Heart right ventricle (tissue), 12 donors: Measurements from ENCODE around the gene KAT7. TPM values are rescaled to one million over a fixed set of nuclear protein-coding genes. Genes with fewer than 3 reads are reported as not detected.

Source experiments
- polyA plus RNA-seq, 2 donors: library from polyadenylated mRNA; stranded (reverse); fragments of 200-250 nt; gene quantifications; one replicate each; pipeline ENCODE4 v1.2.3, GENCODE V29; 2013
- total RNA-seq, 10 donors: library from RNA; stranded (reverse); fragmentation: NEBNext Ultra II Directional in 3 of 10; extraction: Animal tissue kit (Norgen Biotek cat#: 25700) in 3 of 10; gene quantifications; one replicate each; pipeline versions ENCODE4 v1.2.1 to v1.2.4, GENCODE V29; 2021 to 2023
- donor health status: ischemic (EF 13 %, LVEDD 7.1; RV severe dilation, severe dysfunction).
- donor health status: healthy with polysubstance abuse.
- donor health status: DM: no; HTN: yes; CAD: no.
- donor health status: DM: no; HTN: no; CAD: no.
- donor health status: ischemic (EF 25% LVEDD 6.9; RV normal size, moderate dysfunction).
- donor health status: ischemic (EF 25% LVEDD 5.7; RV mildly dilated, moderate dysfunction).
- donor health status: healthy.
- donor health status: nonischemic (EF 11% LVEDD 7.7; RV severe dilation, severe dysfunction).
- donor health status: DM: yes; HTN: yes; CAD: no.
- donor health status: PGD.
- donor health status: ischemic (EF 29% LVEDD 5.4; RV normal size, mild dysfunction).
- donor health status: nonischemic (EF 23%, LVEDD 6.1; RV moderate dilation, normal function).

Gene KAT7
- total and polyA plus RNA-seq, 12 donors = 5.9 to 81.3 (median 60.5) TPM

Other genes starting within 250 kb of the KAT7 start
- 1 to 10 TPM; 2.2 to 4.4 (median 3.2) TPM for gene NXPH3, start 212.8 kb upstream of the KAT7 start, total RNA-seq
- gene NXPH3, start 212.8 kb upstream of the KAT7 start, polyA plus RNA-seq = 1 to 10 TPM; 2.3 to 5.9 TPM
- 10 to 100 TPM; 39.8 to 79.9 (median 67.7) TPM for gene SPOP, start 110.6 kb upstream of the KAT7 start, total RNA-seq
- gene SPOP, start 110.6 kb upstream of the KAT7 start, polyA plus RNA-seq = 10 to 100 TPM; 42.4 to 44.5 TPM
- 10 to 100 TPM; 60.5 to 92.4 (median 69.1) TPM for gene SLC35B1, start 80.7 kb upstream of the KAT7 start, total RNA-seq
- gene SLC35B1, start 80.7 kb upstream of the KAT7 start, polyA plus RNA-seq = 100 to 1,000 TPM in 1 of 2 donors, 10 to 100 TPM in 1; 68.8 to 146 TPM
- 10 to 100 TPM in 6 of 10 donors, 1 to 10 TPM in 4; 4.0 to 14.0 (median 10.5) TPM for gene FAM117A, start 24.6 kb upstream of the KAT7 start, total RNA-seq
- gene FAM117A, start 24.6 kb upstream of the KAT7 start, polyA plus RNA-seq = 1 to 10 TPM; 6.1 to 7.6 TPM
- 1 to 10 TPM in 1 of 10 donors, under 1 TPM in 2, not detected in 7; 0.78 to 2.7 (median 0.94) TPM for gene TAC4, start 59.4 kb downstream of the KAT7 start, total RNA-seq
- not detected for gene TAC4, start 59.4 kb downstream of the KAT7 start, polyA plus RNA-seq
- gene DLX4, start 180.5 kb downstream of the KAT7 start, total RNA-seq = under 1 TPM in 1 of 10 donors, not detected in 9; 0.26 TPM
- under 1 TPM in 1 of 2 donors, not detected in 1; 0.03 TPM for gene DLX4, start 180.5 kb downstream of the KAT7 start, polyA plus RNA-seq
- under 1 TPM in 2 of 10 donors, not detected in 8; 0.11 to 0.23 TPM for gene DLX3, start 206.5 kb downstream of the KAT7 start, total RNA-seq
- gene DLX3, start 206.5 kb downstream of the KAT7 start, polyA plus RNA-seq = under 1 TPM in 1 of 2 donors, not detected in 1; 0.03 TPM